Stimulated activated CD8-positive, alpha-beta memory T cell treated with anti-CD3 and anti-CD28 coated beads, Interleukin-4, amount 100 ng/mL, for 48 hours (primary cell): Measurements from ENCODE around the gene OTOP1.
"Not testable (repeated sequence)": the region's sequence is repeated elsewhere in the genome, so short reads cannot be mapped to it uniquely, and the experiment has no call there.

ENCODE experiments used
- DNase-seq: peaks from one replicate; pipeline ENCODE4 v3.0.0-alpha.2; 2020

The OTOP1 gene, protein sequence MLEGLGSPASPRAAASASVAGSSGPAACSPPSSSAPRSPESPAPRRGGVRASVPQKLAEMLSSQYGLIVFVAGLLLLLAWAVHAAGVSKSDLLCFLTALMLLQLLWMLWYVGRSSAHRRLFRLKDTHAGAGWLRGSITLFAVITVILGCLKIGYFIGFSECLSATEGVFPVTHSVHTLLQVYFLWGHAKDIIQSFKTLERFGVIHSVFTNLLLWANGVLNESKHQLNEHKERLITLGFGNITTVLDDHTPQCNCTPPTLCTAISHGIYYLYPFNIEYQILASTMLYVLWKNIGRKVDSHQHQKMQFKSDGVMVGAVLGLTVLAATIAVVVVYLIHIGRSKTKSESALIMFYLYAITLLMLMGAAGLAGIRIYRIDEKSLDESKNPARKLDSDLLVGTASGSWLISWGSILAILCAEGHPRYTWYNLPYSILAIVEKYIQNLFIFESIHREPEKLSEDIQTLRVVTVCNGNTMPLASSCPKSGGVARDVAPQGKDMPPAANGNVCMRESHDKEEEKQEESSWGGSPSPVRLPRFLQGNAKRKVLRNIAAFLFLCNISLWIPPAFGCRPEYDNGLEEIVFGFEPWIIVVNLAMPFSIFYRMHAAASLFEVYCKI

DNA sequence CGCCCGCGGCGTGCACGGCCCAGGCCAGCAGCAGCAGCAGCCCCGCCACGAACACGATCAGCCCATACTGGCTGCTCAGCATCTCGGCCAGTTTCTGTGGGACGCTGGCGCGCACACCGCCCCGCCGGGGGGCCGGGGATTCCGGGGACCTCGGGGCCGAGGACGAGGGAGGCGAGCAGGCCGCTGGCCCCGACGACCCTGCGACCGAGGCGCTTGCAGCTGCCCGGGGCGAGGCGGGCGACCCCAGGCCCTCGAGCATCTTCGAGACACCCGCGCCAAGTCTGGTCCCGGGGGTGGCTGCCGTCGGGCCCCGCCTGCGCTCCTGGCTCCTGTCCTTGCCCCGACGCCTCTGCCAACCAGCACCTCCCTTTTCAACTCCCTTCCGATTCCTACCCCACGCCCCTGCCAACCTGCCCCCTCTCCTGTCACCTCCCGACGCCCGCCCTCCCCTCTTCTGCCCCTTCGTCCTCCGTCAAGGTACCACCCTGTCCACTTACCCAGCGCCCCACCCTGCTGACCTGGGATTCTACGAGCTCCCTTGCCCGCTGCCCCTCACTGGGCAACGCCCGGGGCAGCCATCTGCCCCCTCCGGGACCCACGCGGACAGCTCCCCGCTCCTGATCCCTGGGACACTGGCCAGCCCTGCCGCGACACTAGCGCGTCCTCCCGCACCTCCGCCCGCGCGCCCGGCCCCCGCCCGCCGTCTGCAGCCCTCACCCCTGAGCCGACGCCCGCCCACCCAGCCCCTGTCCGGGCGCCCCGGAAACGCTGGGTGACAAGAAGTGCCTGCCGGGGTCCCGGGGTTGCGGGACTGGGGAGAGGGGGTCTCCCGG is at the start of gene OTOP1:
Gene OTOP1, minus strand, starts transcription at position 324 of the 833 bp plus-strand sequence. Its CDS starts 65 bp downstream, at position 259.
- DNase-seq, result no peak

DNA sequence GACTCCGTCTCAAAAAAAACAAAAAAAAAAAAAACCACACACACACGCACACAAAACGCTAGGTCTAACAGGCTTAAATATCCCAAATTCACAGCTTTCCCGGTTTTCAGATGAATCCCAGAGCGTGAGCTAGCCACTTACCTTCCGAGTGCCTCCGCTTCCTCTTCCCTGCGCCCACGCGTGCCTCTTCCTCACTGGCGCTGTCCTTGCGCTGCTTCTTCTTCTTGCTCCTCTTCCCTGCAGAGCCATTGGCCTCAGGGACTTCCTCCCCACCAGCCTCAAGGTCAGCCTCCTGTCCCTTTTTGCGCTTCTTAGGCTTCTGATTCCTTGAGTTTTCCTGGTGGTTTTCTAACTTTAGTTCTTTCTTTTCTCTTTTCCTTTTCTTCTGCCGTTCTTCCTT is 47.5 kb upstream of the OTOP1 start:
- DNase-seq, result no peak

DNA sequence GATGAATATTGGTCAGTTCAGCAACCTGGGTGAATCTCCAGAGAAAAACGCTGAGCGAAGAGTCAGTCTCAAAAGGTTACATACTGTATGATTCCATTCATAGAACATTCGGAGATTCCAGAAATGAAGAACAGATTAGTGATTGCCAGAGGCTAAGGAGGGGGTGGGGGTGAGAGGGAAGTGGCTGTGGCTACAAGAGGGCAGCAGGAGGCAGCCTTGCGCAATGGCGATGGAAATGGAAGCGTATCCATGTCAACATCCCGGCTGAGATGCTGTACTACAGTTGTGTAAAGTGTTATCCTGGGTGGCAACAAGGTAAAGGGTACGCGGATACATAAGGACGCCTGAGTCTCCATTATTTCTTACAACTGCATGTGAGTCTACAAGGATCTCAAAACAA is 45.2 kb upstream of the OTOP1 start:
- no peak for DNase-seq

DNA sequence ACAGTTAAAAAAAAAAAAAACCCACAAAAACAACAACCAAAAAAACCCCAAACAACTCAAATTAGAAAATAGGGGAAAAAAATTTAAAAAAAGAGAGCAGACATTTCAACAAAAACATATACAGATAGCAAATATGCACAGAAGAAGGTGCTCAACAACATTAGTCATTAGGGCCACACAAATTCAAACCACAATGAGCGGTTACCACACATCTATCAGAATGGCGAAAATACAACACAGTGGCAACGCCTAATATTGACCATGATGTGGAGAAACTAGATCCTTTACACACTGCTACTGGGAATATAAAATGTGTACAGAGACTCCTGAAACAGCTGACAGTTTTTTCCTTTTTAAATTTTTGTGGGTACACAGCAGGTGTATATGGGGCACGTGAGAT is 43.8 kb upstream of the OTOP1 start:
- no peak for DNase-seq

DNA sequence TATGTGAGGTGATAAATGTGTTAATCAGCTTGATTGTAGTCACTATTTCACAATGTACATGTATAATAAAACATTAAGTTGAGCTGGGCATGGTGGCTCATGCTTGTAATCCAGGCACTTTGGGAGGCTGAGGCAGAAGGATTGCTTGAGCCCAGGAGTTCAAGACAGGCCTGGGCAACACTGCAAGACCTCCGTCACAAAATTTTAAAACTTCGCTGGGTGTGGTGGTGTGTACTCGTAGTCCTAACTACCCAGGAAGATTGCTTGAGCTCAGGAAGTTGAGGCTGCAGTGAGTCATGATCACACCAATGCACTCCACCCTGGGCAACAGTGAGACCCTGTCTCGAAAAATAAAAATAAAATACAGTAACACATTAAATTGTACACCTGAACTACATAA is 43.1 kb upstream of the OTOP1 start:
- DNase-seq, result no peak

DNA sequence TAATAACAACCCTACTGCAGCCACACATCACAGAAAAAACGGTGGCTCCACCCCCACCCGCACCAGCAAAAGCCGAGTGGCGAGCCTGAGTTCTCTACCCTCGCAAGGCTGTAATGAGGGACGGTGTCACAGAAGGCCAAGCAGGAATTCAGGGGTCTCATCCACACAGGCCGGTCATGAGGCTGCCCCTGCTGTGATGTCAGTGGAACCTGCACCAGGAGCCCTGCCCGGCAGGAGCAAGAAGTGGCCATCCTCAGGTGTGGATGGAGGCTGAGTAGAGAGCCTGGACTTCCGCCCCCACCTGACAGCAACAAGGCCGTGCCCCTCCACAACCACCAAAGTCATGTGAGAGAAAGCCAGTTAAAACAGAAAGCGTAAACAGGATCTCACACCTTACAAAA is 42.6 kb upstream of the OTOP1 start:
- DNase-seq, result no peak

DNA sequence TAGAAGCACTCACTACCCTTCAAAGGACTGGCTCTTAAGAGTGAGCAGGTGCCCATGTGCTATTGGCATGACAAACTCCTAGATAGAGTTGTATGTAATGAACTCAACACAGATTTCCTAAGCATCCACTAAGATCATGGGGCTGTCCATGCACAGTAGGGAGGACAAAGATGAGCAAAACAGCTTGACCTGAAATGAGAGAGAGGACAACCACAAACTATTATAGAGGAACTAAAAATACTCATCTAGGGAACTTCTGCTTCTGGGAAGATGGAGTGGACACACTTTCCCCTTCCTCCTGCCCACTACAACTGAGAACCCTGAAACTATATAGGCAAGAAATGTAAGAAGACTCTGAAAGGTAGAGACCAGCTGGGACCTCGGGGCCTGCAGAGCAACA is 42.0 kb upstream of the OTOP1 start:
- no peak for DNase-seq

DNA sequence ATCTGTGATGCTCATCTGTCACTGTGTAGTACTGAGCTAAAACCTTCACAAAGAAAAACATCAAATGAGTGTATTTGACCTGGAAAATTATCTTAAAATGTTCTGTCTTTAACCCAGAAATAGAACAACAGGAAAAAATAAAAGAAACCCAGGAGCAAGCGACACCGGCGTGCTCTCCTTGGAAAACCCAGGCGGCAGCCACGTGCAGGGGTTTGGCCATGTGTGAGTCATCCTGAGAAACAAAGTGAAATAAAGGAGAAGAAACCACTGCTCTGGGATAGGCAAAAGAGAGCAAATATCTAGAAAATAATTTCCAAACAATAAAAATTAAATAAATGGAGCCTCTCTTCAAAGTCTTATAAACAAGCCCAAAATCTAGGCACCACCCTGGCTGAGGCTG is 41.3 kb upstream of the OTOP1 start:
- DNase-seq, result no peak

DNA sequence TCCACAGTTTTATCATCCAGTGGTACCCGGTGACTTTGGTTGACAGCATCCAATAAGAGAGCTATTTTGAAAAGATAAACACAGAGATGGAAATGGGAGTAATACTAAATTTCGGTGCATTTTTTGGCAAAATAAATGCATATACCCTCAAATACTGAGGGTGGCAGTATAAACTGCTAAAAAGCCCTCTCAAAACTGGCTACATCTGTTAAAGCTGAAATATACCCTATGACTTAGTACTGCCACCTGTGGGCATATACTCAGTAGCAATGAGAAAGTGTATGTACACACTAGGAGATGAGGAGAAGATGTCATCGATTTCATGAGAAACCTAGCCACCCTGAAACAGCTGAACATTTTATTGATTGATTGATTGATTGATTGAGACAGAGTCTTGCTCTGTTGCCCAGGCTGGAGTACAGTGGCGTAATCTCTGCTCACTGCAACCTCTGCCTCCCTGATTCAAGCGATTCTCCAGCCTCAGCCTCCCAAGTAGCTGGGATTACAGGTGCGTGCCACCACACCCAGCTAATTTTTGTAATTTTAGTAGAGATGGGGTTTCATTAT is 33.5 kb upstream of the OTOP1 start:
- DNase-seq, result no peak

DNA sequence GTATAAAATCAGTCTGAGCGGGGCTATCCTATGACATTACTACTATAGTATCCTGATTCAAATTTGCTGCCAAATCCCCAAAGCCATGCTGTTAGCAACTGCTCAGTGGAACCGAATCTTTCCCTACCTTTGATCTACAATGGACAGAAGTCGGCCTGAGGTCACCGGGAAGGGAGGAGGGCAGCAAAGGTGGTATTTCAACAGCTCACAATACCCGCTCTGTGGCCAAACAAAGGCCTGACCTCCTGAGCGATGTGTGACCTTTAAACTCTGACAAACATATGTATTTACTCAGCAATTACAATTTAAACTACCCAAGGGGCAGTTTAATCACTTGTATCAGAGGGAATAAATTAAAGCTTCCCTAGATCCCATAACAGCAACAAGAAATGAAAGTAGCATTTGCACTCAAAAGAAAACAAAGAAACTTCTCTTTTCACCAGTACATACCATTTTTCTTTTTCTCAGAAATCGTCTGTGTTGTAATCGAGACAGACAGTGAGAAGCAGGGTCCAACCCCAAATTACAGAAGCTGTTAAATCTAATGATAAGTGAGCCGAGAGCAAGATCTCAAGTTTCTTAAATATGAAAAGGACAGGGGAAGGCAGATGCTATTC is 32.9 kb upstream of the OTOP1 start:
- no peak for DNase-seq

DNA sequence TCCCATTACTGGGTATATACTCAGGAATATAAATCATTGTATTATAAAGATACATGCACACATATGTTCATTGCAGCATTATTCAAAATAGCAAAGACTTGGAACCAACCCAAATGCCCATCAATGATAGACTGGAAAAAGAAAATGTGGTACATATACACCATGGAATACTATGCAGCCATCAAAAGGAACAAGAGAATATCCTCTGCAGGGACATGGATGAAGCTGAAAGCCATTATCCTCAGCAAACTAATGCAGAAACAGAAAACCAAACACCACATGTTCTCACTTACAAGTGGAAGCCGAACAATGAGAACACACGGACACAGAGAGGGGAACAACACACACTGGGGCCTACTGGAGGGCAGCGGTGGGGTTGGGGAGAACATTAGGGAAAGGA is 31.0 kb upstream of the OTOP1 start:
- DNase-seq, result not testable (repeated sequence)

DNA sequence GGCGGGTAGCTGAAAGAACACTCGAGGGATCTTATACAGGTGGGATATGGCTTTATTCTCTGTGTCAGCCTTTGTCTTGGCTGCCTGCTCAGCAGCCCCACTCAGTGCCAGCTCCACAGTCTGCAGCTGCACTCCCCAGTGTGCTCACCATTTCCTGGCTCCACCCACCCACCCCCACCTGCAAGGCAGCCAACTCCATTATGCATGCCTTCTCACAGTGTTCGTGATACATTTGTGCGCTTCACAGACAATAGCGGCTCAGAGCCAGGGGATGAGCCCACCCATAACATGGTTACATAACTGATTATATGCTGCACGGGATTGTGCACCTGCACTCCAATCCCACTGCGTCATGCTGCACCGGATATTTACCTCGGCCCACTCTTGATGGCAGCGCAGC is 30.1 kb upstream of the OTOP1 start:
- DNase-seq, result no peak

DNA sequence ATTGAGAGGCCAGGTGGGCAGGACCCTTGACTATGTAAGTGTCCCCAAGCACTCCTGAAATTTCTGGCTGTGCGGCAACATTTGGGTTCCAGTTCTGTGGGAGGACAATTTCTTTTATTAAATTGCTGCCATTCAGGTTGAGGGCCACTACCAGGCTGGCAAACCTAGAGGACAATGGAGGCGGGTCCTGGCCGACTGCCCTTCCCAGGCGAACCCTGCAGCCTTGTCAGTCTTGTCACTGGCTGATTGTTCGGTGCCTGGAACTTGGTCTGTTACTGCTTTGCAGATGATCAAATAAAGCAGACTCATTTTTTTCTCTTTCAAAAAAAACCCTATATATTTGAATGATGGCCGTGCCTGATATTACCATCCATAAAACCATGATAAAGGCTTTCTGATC is 27.9 kb upstream of the OTOP1 start:
- no peak for DNase-seq

DNA sequence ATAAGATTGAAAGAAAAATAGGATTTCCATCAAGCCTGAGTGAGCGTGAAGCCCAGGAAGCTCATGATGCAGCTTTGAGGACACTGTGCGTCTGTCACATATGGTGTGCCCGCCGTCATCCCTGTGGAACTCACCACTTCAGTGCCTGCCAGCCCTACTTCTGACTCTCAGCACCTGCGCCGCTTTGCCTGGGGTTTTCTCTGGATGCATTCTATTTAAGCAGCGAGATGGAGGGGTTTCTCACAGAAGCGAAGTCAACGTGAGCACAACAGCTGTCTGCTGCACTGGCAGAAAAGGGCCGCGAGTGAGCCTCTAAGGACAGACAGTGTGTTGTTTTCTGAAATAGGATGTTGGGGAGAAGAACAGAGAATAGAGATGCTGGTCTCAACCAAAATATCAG is 27.5 kb upstream of the OTOP1 start:
- DNase-seq, result no peak

DNA sequence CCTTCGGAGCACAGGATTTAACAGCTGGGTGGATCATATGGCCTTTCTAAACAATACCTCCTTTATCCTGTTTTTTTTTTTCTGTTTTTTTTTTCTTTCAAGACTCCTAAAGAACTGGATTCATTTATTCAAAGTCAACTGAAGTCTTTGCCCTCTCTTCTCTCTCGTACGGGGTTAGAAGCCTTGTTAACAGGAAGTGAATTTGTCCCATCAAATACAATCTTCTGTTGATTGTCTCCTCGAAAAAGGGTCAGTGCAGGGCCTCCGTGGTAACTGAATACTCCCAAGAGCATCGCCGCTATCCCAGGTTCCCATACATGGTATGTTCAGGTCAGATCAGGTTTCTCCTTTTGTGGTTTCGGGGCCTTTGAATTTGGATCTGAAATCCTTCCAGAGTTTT is 23.1 kb upstream of the OTOP1 start:
- DNase-seq, result no peak

DNA sequence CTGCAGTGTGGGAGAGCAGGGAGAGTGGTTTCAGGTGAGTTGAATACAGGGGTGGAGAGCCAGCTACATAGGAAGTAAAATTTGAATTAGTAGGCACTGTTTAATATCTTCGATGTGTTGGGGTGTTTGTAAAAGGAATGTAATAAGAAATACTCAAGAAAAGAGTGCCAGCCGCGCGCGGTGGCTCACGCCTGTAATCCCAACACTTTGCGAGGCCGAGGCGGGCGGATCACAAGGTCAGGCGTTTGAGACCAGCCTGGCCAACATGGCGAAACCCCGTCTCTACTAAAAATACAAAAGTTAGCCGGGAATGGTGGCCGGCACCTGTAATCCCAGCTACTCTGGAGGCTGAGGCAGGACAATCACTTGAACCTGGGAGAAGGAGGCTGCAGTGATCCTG is 22.6 kb upstream of the OTOP1 start:
- not testable (repeated sequence) for DNase-seq

DNA sequence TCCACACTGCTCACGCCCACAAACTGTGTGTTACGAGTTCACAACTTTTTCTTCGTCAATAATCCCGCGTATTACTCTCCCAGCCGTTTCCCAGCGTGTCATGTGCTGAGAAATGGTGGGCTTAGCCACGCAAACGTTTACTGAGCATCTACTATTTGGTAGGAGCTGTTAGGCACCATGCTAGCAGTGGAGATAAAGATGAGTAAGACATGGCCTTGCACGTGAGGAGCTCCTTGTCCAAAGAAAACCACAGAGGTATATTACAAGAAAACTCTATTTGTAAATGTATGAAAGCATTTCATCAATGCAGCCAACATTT is 22.1 kb upstream of the OTOP1 start:
- DNase-seq, result no peak

DNA sequence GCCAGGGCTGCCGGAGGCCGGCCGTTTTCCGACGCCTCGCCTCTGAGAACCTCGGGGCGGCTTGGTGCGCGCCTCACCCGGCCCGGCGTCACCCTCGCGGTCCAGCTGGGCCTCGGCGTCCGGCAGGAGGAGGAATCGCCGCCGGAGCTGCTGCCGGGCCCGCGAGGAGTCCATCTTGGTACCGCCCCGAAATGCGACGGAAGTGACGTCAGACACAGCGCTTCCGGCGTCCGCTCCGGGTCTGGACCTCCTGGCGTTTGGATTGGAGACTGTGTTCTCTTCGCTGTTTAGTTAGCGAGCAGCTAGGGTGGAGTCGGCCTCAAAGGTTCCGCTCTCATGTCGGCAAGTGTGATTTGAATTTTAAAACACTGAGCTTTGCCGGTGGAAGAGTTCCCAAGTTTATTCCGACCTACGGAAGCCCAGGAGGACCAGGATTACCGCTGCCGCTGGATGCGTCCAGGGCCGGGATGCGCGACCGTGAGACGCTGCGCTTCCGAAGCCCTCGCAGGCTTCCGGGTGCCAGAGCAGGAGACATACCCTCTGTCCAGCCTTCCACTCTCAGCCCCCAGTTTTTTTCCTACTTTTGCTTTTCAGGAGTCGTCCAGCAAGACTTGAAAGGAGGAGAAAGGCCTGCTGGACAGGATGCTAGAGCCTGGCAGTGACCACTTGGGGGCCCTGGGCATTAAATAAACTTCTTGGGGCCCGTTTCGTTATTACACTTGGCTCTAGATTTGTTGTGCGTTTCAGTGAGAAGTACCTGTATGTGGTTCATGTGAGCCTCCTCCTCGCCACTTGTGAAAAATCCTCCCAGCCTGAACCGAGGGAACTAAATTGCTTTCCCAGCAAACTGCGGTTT is 21.5 kb upstream of the OTOP1 start, which contains the start of gene TMEM128:
Gene TMEM128, minus strand, starts transcription at position 195 of the 856 bp plus-strand sequence. Its CDS starts 21 bp downstream, at position 174.
- DNase-seq, result peak; percentile 94

DNA sequence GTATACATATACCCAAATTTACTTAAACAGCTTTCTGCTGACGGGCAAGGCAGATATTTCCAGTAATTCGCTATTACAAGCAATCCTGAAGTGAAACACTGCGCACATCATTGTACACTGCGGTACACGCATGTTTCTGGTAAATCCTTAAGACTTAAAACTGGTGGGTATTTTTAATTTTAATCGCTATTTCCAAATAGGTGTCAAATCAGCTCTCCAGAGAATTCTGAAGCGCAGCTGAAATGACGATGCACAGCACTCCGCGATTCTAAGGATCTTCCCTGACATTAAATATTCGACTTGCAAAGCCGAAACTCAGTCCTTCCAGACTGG is 20.9 kb upstream of the OTOP1 start:
- no peak for DNase-seq

DNA sequence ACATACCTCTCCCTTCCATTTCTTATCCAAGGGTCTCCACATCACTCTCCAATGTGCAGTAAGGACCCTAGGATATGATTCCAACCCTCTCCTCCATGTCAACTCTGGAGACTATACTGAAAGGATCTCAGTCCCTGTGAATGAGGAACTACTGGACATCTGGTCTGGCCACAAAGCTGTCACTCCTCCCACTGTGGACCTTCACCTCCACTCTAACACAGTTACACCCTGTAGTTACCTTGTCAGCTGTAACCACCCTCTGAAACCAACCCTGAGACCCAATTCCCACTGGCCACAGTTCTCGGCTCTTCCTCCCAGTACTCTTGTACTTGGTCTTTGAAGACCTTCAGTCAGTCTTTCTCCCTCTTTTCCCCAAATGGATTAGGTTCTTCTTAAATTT is 18.4 kb upstream of the OTOP1 start:
- DNase-seq, result no peak

DNA sequence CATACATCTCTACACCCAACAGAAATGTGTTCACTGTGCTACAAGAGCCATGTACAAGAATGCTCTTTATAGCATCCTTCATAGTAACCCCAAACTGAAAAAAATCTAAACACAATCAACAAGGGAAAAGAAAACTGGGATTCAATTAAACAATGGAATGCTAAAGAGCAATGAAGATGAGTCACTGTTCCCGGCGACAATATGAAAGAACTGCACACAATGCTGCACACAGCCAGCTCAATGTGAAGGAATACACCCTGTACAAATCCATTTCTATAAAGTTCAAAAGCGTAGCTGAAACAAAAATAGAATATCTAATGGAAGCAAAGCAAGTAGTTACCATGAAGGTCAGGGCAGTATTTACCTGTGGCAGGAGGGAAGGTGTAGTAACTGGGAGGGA is 12.8 kb upstream of the OTOP1 start:
- DNase-seq, result not testable (repeated sequence)

DNA sequence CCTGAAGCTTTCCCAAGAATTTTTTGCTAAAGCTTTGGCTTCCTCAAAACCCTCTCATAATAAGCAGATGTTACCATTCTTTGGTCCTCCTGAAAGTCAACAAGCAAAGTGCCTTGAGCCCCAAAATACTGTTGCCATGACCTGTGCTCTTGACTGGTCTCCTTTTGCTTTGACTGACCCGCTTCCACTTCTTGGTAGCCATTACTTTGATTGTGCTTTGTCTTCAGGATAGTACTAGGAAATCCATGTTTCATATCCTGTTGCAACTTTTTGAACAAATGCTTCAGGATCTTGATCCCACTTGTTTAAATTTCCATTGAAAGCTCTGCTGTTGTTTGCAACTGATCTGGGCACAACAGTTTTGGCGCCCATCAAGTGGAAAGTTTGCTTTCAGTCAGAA is 6.9 kb upstream of the OTOP1 start:
- no peak for DNase-seq
